ENCODE measurements around the gene TEX9.

Gene TEX9

DNA sequence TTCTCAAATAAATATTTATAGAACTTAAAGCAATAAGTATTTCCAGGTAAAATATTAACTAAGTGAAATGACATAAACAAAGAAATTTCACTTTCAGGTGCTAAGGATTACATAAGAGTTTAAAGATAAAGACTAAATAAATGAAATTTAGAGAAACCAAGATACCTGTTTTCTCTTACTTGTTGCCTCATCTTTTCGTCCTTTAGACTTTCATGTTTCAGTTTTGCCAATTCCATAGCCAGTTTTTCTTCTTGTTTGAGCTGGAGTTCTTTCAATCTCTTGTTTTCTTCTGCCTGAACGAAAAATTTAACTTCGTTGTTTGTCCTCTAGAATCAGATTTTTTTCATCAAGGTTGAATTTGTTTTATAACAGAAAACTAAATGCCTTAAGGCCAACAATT, 91.0 kb downstream of the TEX9 start:
- no peak for DNase-seq

GRCh38 chr15:56459096-56459495, 93.9 kb downstream of the TEX9 start:
- DNase-seq = no peak

DNA sequence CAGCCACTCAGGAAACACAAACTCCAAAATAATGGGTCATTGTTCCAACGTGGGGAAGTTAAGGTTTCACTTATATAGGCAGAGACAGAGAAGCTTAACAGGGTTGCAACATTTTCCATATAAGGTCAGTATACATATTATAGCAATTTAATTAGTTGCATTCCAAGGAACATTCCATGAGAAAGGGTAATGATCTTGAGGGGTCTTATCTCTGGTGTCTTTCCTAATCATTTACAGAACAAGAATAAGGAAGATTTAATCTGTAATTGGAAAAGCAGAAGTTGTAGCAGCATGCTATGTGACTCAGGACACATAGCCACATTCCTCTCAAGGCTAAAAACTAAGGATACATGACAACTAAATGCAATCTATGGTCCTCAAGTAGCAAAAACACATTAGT, 94.8 kb downstream of the TEX9 start:
- DNase-seq = no peak

DNA sequence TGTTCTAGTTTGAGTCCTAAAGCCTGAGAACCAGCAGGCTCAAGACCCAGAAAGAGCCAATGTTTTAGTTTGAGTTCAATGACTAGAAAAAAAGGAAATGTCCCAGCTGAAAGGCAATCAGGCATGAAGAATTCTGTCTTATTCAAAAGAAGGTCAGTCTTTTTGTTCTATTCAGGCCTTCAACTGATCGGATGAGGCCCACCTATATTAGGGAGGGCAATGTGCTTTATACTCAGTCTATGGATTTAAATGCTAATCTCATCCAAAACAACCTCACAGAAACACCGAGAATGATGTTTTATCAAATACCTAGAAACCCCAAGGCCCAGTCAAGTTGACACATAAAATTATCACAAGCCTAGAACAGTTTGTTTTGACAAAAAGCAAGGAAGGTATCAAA, 95.7 kb downstream of the TEX9 start:
- no peak for DNase-seq

- DNase-seq = peak; percentile 40
Observed at GRCh38 chr15:56464893-56465520, 99.8 kb downstream of the TEX9 start, which contains the start of gene MNS1. Gene MNS1 (minus strand): TSS chr15:56465137. CDS start chr15:56464972, 165 bp downstream.

DNA sequence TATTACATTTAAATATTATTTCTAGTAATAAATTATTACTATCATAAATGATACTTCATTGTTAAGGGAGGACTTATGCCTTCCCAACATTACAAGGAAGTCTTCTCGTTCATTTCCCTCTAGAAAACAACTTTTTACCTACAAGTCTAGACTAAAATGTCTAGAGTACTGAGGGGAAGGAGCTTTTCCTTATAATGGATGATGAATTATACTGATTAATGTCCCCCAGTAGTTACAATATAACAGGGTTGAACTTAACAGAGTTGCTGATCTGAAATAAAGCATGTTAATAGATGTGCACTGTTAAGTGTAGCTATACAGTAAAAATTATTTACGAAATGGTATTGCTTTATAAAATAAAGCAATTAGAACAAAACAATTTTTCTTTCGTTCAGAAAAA, 102.4 kb downstream of the TEX9 start:
- DNase-seq = no peak

- no peak for DNase-seq
Observed at GRCh38 chr15:56468401-56468800, 103.2 kb downstream of the TEX9 start.

- no peak for DNase-seq
Observed at GRCh38 chr15:56469483-56469882, 104.3 kb downstream of the TEX9 start.

GRCh38 chr15:56471440-56472069, 106.3 kb downstream of the TEX9 start:
- DNase-seq = no peak

DNA sequence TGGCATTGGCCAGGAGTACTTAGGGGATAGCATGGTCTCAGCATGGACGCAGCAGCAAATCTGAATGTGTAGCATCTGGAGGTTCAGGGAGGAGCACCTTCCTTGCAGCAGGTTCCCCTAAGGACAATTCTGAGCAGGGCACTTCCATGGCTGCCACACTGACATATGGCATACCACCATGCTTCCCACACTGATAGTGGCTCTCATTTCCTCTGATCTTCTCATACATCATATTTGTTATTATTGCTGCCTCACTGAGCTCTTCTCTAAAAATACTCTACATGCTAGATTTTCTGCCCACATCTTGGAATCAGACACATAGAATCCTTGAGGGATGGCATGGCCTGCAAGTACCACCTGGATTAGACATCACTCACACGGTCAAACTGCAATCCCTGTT, 107.1 kb downstream of the TEX9 start:
- no peak for DNase-seq

GRCh38 chr15:56473017-56473416, 107.8 kb downstream of the TEX9 start:
- DNase-seq = no peak

- no peak for DNase-seq
Observed at GRCh38 chr15:56475351-56475750, 110.1 kb downstream of the TEX9 start.

Measured in stimulated activated CD4-positive, alpha-beta T cell treated with anti-CD3 and anti-CD28 coated beads, Interleukin-12 subunit alpha, Interleukin-12 subunit beta, amount 100 ng/mL, for 4 hours (primary cell).